Stromal cell of bone marrow (primary cell): Measurements from ENCODE around the gene ABCC12.

Experiments
- DNase-seq: peaks from one replicate; pipeline ENCODE4 v3.0.0-alpha.2; 2012; ENCODE audit warnings: low read depth

ABCC12 gene

DNA sequence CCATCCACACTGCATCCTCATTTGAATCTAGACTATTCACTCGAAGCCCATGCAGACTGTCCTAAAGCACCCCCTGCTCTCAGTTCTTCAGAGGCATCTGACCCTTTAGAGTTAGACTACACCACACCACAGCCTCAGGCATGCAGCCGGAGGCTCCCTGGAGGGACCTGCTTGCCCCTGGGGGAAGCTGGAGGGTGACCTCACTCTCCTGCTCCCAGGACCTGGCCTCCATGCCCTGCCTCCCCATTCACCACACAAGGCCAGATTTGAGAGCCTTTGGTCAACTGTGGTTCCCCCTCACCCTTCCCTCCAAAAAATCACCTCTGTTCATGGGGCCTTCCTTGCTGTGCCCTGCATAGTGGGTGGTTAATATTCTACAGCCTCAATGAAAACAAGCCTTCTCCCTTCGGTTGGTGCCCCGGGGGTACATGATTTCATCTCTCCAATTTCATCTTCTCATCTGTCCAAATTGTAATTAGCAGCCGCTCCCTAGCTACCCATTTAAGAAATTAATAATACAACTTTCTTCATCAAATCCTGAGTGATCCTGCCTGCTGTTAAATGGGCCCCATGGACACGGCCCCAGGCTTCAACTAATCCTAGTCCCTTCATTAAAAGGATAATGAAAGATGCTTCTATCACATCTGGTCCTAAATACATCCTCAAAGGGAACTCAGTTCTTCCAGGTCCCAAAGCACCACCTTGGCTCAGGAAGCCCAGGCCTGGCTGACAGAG, 24.4 kb downstream of the ABCC12 start:
- DNase-seq = no peak

DNA sequence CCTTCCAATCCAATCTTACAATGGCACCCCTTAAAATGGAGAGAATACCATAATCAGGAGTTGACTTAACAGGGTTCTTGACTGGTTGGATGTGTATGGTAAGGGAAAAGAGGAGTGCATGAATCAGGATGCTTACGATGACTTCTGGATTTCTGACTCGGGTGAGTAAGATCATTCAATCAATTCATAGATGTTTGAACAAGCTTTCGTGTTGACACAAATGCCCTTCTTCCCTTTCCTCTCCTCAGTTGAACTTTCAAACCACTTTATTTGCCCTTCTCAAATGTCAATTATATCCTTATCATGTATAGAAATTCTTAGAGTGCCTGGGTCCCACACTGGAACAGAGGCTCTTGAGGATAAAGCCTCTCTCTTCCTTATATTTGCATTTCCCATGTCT, 25.9 kb downstream of the ABCC12 start:
- no peak for DNase-seq

DNA sequence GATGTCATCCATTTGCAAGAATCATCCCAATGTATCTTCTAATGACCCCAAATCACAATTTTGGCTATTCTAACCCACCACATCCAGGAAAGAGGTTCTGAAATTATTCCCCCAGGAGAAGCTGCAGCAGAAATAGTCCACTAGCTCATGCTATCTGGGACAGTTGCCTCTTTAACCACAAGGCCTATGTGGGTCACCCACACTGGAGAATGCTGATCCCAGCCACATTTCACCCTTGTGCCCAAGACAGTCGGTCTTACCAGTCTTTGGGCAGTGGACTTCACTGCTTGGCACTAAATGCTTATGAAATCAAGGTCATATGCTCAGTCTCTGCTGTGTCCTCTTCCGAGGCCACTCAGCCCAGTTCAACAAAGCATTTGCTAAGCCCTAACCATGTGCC, 27.0 kb downstream of the ABCC12 start:
- DNase-seq = no peak

DNA sequence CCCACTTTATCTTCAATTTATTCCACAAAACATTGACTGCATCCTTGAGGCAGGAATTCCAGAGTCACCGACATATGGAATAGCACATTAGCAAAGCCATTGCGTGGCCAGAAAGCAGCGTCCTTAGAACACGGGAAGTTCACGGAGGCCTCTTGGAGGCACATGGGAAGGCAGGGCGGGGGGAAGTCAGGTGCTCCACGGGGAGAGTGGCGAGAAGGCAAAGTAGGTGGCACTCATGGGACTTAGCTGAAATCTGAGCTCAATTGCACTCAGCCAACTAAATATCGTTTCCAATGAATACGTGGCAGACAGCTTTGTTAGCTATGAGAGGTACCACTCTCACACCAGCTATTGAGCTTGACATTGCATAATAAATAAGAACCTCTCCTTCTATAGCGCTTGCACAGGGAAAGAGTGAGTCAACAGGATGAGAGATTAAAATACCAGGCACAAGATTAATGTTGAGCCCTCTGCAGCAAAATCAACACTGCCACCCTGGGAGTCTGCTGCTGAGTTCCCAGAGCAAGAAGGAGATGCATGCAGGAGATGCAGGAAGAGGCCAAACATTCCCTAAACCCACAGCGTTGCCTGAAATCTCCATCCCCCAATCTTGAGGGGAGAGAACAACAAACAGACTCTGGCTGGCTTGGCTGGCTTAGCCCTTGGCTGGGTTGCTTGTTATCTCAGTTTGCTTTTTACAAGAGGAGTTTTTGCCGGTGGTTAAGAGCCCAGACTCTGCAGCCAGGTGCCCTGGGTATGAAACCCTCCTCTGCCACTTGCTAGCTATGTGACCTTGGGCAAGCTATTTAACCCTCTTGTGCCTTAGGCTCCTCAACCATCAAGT, 28.8 kb downstream of the ABCC12 start:
- peak; percentile 97 for DNase-seq

DNA sequence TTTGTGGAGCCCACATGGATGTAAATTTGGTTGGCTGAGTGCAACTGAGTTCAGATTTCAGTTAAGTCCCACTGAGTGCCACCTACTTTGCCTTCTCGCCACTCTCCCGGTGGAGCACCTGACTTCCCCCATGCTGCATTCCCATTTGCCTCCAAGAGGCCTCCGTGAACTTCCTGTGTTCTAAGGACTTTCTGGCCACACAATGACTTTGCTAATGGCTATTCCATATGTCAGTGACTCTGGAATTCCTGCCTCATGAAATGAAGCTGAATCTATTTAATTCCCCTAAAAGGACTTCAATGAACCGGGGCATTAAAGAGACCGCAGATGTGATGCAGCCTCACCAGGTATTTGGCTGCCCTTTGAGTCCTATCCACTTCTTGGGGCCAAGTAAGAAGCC, 29.9 kb downstream of the ABCC12 start:
- DNase-seq = no peak

DNA sequence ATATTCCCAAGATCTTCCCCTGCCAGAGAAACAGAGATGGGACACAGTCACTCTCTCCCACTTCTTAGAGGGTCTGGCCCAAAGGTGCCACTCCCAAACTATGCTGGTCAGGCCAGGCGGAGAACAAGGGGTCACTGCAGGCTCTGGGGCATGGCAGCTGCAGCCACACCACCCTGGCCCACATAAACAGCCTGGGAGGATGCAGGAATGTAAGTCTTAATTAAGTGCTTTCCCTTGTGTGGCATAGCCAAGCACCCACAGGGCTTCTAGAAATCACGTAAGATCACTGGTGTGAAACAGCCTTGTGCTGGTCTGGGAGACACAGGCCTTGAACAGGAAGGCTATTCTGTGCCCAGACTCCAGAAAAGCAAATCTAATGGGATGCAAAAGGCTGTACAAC, 31.5 kb downstream of the ABCC12 start:
- DNase-seq = no peak

DNA sequence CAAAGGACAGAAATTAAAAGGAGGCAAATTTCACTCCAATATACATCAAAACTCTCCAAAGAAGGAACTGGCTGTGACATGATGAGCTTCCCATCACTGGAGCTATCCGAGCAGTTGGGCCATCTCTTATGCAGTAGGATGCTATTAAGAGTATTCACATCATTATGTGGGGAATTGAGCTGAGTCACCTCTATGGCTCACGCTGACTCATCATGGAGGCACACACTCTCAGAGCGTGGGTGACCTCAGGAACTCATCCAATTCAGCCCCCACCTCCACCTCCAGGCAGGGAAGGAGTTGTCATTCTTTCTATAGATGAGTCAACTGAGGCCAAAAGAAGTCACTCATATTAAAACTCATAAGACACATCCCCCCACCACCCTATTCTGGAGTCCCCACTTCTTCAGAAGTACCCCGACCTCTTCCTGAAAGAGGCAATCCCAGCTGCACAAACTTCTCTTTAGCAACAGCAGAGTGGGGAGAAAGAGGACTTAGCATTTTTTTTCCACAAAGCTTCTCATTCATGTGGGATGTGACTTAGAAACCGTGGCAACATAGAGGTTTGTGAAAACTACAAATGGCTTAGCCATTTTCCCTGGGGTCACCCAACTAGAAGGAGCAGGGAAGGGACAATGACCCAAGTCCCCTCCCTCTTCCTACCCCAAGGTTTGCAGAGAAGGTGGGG, 32.5 kb downstream of the ABCC12 start:
- peak; percentile 98 for DNase-seq

DNA sequence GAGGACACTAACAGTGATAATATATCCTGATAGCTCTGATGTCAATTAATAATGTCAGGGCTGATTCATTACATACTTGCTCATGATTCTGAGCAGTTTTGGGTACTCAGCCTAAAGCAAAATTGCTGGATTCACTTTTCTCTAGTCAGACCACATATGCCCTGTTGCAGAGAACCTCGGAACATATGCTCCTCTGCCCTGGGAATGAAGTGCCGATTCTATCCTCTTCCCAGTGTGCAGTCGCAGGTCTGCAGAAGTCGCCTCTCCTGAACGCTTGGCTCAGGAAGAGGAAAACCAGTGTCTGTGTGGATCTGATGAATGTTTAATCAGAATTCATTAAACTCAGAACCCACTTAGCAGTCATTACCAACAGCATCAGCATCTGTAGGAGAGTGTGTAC, 34.5 kb downstream of the ABCC12 start:
- no peak for DNase-seq

DNA sequence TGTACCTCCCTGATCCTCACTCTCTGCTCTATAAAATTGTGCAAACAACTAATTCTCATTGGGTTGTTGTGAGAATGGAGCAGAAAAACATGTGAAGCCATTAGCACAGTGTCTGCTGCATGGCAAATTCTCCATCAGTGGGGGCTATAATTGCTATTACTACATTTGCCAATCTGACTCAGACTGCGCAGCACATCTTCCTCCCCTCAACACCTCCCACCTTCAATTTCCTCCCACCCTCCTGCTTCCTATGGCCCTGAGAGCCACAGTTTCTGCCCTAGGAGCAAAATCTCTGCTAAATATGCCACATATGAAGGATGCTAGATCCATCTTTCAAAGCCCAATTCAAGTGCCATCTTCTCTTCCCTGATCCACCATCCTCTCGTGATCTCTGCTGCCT, 37.0 kb downstream of the ABCC12 start:
- no peak for DNase-seq

DNA sequence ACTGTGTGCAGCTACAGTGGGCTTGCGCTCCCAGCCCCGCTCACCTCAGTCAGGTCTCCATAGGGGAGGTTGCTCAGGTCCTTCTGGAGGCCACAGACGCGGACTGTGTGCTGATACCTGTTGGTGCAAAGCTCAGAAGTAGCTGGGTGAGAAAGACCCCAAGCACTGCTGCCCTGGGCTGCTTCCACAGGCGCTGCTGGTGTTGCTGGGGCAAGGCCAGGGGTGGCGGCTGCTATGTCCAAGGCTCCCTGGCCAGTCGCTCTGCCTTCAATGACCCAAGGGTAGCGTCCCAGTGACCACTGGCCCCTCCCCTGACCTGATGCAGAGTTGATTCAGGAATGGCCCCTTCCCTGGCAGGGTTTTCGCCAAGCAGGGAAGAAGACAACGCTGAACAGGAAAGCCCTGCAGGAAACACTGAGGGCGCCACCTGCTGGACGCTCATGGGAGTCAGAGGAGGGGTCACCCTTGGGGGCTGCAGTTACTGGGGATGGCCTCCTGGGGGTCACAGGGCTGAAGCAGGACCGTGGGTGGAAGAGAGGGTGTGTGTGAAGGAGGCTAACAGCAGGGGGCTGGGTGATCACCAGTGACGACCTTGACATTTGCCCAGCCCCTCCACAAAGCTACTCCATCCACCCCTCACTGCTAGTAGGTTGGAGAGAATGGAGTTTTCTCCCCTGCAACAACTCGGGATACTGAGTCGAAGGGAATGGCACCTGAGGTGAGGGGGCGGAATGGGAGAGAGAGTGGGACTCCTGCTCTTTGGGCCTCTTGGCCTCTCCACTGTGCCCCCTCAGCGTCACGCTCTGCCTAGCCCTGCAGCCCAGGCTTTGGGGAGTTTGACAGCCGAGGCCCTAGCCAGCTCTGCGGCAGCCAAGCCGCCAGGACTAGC, 38.3 kb downstream of the ABCC12 start:
- DNase-seq = no peak

DNA sequence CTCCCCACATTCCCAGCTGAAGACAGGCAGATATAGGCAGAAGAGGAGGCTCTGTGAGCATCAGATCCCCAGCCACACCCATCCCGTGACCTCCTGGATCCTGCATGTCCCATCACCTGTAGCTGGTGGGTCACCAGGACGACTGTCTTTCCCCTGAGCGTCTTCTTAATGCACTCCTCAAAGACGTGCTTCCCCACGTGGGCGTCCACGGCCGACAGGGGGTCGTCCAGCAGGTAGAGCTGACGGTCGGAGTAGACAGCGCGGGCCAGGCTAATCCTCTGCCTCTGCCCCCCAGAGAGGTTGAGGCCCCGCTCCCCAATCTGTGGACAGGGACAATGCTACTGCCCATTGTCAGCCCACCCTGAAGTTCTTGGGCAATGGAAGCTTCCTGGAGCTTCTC, 40.5 kb downstream of the ABCC12 start:
- no peak for DNase-seq

DNA sequence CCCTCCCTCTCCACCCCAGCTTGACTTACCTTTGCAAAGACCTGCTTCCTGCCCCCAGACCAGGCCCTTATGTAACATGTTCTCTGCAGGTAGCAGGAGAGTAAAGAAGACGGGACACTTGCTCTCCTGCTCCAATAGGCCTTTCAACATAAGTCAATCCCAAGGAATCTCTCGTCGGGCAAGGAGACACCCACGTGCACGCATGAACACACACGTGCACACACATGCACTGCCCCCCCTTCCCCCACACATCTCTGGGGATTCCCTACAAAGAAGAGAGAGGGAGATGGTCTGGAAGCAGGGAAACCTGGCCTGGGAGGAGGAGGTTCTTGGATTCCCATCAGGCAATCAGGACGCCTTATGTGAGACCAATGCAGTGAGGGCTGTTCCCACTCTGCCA, 41.4 kb downstream of the ABCC12 start:
- DNase-seq = no peak

DNA sequence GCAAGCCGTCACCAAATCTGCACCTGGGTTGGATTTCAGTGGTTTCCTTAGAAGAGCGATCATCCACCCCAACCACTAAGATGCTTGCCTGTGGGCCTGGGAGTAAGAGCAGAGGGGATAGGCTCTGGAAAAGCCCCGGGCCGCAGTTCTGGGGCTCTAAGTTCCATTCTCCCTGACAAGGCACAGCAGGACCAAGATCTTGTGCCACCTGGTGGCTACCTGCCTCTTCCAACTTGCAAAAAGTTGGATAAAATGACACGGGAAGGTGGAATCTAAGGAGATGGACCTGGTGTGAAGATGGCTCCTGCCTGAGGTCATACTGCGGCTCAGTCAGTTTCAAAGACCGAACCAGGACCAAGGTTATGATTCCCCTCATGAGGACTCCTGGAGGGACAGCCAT, 42.3 kb downstream of the ABCC12 start:
- DNase-seq = no peak

DNA sequence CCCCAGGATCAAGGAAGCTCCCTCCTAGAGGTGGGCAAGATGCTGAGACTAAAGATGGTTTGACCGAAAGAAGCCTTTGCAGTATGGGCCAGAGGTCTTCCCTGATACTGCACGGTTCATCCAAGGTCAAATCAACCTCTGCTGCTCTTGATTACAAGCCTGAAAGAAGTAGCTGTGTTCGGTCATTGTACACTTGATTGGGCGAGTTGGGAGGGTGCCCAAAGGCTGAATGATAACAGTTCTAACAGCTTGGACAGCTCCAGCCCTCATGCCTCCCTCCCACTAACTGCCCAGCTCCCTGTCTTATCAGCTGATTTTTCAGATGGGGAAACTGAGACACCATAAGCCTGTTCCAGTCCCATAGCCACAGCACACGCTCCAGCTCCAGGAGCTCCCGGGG, 42.8 kb downstream of the ABCC12 start:
- no peak for DNase-seq

DNA sequence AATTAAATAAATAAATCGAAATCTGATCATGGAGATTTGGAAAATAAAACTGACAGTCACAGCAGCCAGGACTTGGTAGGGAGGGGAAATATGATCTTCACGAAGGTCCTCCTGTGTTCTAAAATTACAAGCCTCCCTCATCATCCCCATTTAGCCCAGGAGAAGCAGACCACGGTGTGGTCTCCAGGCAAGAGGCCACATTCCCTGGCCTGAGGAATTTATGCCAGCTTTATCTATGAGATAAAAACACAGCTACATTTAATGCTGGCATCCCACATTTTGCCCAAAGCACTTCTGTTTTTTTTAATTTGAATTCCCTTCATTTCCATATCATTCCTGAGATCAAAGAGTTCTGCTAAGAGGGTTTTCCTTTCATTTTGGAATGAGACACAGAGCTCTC, 43.2 kb downstream of the ABCC12 start:
- DNase-seq = no peak

DNA sequence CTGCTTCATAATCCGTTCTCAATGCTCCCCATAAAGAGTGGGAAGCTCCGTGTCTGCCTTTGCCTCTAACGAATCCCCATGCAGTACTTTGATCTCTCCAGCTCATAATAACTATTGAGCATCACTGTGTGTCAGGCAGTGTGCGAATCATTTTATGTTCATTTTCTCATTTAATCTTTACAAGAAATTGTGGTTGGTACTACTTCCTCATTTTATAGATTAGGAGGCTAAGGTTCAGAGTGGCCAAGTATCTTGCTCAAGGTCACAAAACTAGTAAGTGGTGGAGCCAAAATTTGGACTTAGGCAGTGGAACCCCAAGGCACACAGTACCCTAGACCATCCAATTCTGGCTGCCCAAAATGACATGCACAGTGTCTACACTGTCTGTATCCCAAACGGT, 44.8 kb downstream of the ABCC12 start:
- no peak for DNase-seq

DNA sequence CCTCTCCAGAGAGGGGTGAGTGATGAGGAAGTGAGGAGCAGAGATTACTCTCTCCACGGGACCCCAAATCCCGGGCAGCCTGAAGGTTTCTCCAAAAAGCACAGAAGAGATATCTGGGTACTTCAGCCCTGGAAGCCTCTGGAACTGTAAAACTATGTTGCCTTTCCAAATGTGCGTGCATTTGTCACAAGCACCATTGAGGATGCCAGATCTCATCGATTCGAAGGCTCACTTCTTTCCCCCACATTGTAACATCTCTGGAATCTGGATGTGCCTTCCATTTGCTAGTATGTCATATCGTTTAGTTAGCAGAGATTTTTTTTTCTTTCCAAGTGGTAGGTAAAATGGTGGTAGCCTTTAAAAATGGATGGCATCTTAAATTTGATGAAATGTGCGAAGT, 45.8 kb downstream of the ABCC12 start:
- no peak for DNase-seq

DNA sequence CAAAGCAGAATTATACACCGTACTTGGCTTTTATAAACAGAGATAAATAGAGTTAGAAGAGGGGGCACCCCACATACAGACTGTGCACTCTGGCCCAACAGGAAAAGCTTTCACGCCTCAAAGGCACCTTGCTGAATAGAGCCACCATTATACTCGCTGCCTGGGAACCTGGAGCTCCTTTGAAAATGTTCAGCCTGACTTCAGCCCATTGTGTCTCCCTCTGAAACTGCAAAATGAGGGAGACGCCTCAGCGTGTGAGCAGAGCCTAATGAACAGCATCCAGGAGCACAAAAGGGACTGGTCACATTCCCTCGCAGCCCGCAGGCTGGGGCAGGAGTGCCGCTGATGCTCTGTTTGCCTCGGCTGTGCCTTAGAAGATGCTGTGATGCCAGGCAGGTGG, 46.3 kb downstream of the ABCC12 start:
- DNase-seq = no peak

DNA sequence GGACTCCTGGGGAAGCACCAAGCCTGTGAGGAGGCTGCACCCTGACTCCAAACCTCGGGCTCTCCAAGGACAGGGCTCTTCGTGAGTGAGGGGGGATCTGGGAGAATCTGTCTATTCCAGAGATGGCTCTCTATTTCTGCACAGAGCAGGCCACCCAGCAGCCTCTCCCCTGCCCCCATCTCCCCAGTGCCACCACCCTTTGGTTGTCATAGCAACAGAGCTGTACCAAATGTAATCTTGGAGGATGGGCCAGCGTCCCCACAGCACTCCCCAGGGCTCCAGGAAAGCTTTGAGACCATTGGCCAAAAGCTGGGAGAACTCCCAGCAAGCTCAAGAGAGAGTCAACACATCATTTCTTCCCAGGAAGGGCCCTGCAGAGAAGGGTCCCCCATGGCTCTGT, 49.3 kb downstream of the ABCC12 start:
- no peak for DNase-seq
